ENCODE data around the gene D2HGDH. TPM values are rescaled to one million over a fixed set of nuclear protein-coding genes. Genes with fewer than 3 reads are reported as not detected.

D2HGDH gene
- total and polyA plus RNA-seq, 10 of the 15 experiments (the other 5 are each of a cell fraction or from before 2014, with no cell fraction given): 0.52 to 32.1 (median 11.0) TPM

- H3K27ac ChIP-seq (ENCODE audit: control insufficient read depth, insufficient read depth): no peak overlapping the region
- H3K9ac ChIP-seq (ENCODE audit: control insufficient read depth, insufficient read depth, low read length): no peak overlapping the region
- CTCF ChIA-PET: interaction anchor here (0.6 kb wide), 1 partner anchor 205 kb away, joined by 3 read pairs; no protein-coding TSS in a partner anchor
- no peak overlapping the region for H3K4me3 ChIP-seq
- DNase-seq (ENCODE audit: low read depth, low spot score): no peak
- BruUV-seq (replicated peaks): no TSS peak
- no peaks in the 10 kb centered on the region for H4K20me1 ChIP-seq (ENCODE audit: control insufficient read depth, insufficient read depth)
- no peaks in the 10 kb centered on the region for H3K4me1 ChIP-seq (ENCODE audit: control insufficient read depth, insufficient read depth, low read length)
- no peaks in the 10 kb centered on the region for H3K79me2 ChIP-seq (ENCODE audit: control insufficient read depth, insufficient read depth, low read length)
- SMC1A ChIA-PET (ENCODE audit: uncharacterized antibody, unreplicated experiment): no interaction called here
- RAD21 ChIA-PET (ENCODE audit: unreplicated experiment): no interaction called here
- H3K36me3 ChIP-seq (ENCODE audit: control insufficient read depth in 2 of 2, insufficient read depth in 2 of 2, low read length in 1 of 2): peaks cover 2 to 10% of the 10 kb centered on the region in 2 experiments
- no peaks in the 10 kb centered on the region for H3K27me3 ChIP-seq (replicated peaks in 1 of 2; ENCODE audit: control insufficient read depth in 2 of 2, insufficient read depth in 2 of 2, low read length in 1 of 2)
- 86% methylated on average over 4 of the region's 4 CpGs for WGBS (ENCODE audit: insufficient coverage, insufficient replicate concordance, low lambda C conversion rate, missing lambda C conversion rate)
- FAIRE-seq: no peak
- in situ Hi-C loops (cut with MboI): no loop called here
- intact Hi-C loops (cut with micrococcal nuclease; ENCODE audit: unreplicated experiment): no loop called here
- H2AFZ ChIP-seq (ENCODE audit: control insufficient read depth, low read depth, low read length): no peak overlapping the region
- POLR2A ChIA-PET: no interaction called here
- no peak for ATAC-seq
- H3K9me3 ChIP-seq (replicated peaks; ENCODE audit: control insufficient read depth, insufficient read depth, low read length): no peaks in the 10 kb centered on the region; the same call in 2 of the 3 replicates
- H3K4me2 ChIP-seq (ENCODE audit: control insufficient read depth, insufficient read depth): no peak overlapping the region
- TF ChIP-seq, protein P1, sequence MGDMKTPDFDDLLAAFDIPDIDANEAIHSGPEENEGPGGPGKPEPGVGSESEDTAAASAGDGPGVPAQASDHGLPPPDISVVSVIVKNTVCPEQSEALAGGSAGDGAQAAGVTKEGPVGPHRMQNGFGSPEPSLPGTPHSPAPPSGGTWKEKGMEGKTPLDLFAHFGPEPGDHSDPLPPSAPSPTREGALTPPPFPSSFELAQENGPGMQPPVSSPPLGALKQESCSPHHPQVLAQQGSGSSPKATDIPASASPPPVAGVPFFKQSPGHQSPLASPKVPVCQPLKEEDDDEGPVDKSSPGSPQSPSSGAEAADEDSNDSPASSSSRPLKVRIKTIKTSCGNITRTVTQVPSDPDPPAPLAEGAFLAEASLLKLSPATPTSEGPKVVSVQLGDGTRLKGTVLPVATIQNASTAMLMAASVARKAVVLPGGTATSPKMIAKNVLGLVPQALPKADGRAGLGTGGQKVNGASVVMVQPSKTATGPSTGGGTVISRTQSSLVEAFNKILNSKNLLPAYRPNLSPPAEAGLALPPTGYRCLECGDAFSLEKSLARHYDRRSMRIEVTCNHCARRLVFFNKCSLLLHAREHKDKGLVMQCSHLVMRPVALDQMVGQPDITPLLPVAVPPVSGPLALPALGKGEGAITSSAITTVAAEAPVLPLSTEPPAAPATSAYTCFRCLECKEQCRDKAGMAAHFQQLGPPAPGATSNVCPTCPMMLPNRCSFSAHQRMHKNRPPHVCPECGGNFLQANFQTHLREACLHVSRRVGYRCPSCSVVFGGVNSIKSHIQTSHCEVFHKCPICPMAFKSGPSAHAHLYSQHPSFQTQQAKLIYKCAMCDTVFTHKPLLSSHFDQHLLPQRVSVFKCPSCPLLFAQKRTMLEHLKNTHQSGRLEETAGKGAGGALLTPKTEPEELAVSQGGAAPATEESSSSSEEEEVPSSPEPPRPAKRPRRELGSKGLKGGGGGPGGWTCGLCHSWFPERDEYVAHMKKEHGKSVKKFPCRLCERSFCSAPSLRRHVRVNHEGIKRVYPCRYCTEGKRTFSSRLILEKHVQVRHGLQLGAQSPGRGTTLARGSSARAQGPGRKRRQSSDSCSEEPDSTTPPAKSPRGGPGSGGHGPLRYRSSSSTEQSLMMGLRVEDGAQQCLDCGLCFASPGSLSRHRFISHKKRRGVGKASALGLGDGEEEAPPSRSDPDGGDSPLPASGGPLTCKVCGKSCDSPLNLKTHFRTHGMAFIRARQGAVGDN (IDR thresholded peaks at IDR 0.05): no peak
- no peak for TF ChIP-seq SIN3A (IDR thresholded peaks at IDR 0.05; ENCODE audit: low read depth, low read length)
- TF ChIP-seq BCLAF1 (IDR thresholded peaks at IDR 0.05): no peak
- TF ChIP-seq NFYA (IDR thresholded peaks at IDR 0.05; ENCODE audit: borderline replicate concordance, low read depth, low read length): no peak
- TF ChIP-seq, protein P2, sequence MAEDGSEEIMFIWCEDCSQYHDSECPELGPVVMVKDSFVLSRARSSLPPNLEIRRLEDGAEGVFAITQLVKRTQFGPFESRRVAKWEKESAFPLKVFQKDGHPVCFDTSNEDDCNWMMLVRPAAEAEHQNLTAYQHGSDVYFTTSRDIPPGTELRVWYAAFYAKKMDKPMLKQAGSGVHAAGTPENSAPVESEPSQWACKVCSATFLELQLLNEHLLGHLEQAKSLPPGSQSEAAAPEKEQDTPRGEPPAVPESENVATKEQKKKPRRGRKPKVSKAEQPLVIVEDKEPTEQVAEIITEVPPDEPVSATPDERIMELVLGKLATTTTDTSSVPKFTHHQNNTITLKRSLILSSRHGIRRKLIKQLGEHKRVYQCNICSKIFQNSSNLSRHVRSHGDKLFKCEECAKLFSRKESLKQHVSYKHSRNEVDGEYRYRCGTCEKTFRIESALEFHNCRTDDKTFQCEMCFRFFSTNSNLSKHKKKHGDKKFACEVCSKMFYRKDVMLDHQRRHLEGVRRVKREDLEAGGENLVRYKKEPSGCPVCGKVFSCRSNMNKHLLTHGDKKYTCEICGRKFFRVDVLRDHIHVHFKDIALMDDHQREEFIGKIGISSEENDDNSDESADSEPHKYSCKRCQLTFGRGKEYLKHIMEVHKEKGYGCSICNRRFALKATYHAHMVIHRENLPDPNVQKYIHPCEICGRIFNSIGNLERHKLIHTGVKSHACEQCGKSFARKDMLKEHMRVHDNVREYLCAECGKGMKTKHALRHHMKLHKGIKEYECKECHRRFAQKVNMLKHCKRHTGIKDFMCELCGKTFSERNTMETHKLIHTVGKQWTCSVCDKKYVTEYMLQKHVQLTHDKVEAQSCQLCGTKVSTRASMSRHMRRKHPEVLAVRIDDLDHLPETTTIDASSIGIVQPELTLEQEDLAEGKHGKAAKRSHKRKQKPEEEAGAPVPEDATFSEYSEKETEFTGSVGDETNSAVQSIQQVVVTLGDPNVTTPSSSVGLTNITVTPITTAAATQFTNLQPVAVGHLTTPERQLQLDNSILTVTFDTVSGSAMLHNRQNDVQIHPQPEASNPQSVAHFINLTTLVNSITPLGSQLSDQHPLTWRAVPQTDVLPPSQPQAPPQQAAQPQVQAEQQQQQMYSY (CRISPR knock-in tag; IDR thresholded peaks at IDR 0.05): no peak
- TF ChIP-seq SPI1 (IDR thresholded peaks at IDR 0.05; ENCODE audit: borderline replicate concordance, insufficient read depth, low read depth, low read length): no peak
- TF ChIP-seq MEF2A (IDR thresholded peaks at IDR 0.05; ENCODE audit: insufficient read depth, low read depth, low read length): no peak
- no peak for TF ChIP-seq RBBP5 (conservative IDR thresholded peaks at IDR 0.05)
- TF ChIP-seq RELB (IDR thresholded peaks at IDR 0.05; ENCODE audit: low read depth): no peak
- no peak for TF ChIP-seq SMC3 (IDR thresholded peaks at IDR 0.05; ENCODE audit: borderline replicate concordance, low read length)
- TF ChIP-seq GATAD2B (conservative IDR thresholded peaks at IDR 0.05; ENCODE audit: low read depth): no peak
- no peak for TF ChIP-seq ASH2L (IDR thresholded peaks at IDR 0.05; ENCODE audit: borderline replicate concordance, low read depth)
These were observed 11.7 kb downstream of the D2HGDH start for GRCh38 chr2:241746084-241746483.
